ENCODE data around the gene FBN1. TPM values are rescaled to one million over a fixed set of nuclear protein-coding genes. Genes with fewer than 3 reads are reported as not detected.

The FBN1 gene
- total RNA-seq, 1 donor from 2014 or later, result 0.62 TPM

DNA sequence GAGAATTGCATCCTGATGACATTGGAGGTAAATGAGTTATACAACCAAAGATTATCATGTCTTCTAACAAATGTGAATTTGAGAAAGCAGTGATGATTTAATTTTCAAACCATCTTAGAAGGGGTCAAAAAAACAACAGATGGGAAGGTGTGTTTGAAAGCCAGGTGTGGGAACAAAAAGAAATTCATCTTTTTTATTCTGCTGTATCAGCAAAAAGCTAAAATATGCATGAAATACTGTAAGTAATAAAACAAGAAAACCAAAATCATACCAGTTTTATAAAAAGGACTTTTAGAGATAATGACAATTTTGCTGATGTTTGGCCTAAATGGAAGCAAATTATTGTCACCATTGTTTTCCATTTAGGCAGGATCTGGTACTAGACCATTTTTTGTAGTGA lies 145.5 kb downstream of the FBN1 start:
- H3K4me3 Mint-ChIP-seq, result no peak overlapping the region
- no peaks in the 10 kb centered on the region for H3K36me3 Mint-ChIP-seq (ENCODE audit: low read depth)
- no peak overlapping the region for H3K27ac Mint-ChIP-seq
- no peaks in the 10 kb centered on the region for H3K9me3 Mint-ChIP-seq
- TF ChIP-seq, protein P1, sequence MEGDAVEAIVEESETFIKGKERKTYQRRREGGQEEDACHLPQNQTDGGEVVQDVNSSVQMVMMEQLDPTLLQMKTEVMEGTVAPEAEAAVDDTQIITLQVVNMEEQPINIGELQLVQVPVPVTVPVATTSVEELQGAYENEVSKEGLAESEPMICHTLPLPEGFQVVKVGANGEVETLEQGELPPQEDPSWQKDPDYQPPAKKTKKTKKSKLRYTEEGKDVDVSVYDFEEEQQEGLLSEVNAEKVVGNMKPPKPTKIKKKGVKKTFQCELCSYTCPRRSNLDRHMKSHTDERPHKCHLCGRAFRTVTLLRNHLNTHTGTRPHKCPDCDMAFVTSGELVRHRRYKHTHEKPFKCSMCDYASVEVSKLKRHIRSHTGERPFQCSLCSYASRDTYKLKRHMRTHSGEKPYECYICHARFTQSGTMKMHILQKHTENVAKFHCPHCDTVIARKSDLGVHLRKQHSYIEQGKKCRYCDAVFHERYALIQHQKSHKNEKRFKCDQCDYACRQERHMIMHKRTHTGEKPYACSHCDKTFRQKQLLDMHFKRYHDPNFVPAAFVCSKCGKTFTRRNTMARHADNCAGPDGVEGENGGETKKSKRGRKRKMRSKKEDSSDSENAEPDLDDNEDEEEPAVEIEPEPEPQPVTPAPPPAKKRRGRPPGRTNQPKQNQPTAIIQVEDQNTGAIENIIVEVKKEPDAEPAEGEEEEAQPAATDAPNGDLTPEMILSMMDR (IDR thresholded peaks at IDR 0.05), result no peak
- intact Hi-C loops (cut with micrococcal nuclease), result no loop called here
- DNase-seq (no peak), ATAC-seq (ENCODE audit: low read depth) (no peak)
- no peaks in the 10 kb centered on the region for H3K27me3 Mint-ChIP-seq
- no peaks in the 10 kb centered on the region for H3K4me1 Mint-ChIP-seq
- ChIA-PET POLR2A (no interaction called here), CTCF (no interaction called here)

- ChIA-PET CTCF (no interaction called here), POLR2A (no interaction called here)
Measured at GRCh38 chr15:48498828-48499227, 146.7 kb downstream of the FBN1 start.

DNA sequence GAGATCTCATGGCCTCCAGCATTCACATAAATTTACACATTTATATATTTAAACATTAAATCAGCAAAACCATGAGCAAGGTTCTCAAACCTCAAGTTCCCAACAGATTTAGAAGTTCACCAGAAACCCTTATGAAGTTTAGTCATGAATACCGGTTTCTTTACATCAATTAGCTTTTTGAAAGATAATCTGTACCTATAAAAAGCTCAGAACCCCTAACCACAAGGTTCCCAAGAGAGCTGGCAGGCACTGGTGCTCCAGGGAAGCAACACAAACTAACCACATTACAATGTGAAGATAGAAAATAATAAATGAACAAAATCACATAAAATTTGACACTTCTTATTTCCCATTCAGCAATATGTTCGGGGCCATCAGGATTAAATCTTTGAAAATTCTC lies 150.9 kb downstream of the FBN1 start:
- intact Hi-C loops (cut with micrococcal nuclease), result no loop called here
- no peaks in the 10 kb centered on the region for H3K4me1 Mint-ChIP-seq
- DNase-seq (no peak), ATAC-seq (ENCODE audit: low read depth) (no peak)
- no peaks in the 10 kb centered on the region for H3K27me3 Mint-ChIP-seq
- CTCF ChIA-PET, result no interaction called here
- POLR2A ChIA-PET, result no interaction called here
- no peak overlapping the region for H3K4me3 Mint-ChIP-seq
- TF ChIP-seq, protein P1 (IDR thresholded peaks at IDR 0.05), result no peak
- no peaks in the 10 kb centered on the region for H3K36me3 Mint-ChIP-seq (ENCODE audit: low read depth)
- no peaks in the 10 kb centered on the region for H3K9me3 Mint-ChIP-seq
- H3K27ac Mint-ChIP-seq, result no peak overlapping the region

More at GRCh38 chr15:48498828-48499227, 146.7 kb downstream of the FBN1 start:
- TF ChIP-seq, protein P1 (IDR thresholded peaks at IDR 0.05), result no peak
- Mint-ChIP-seq H3K36me3 (ENCODE audit: low read depth) (no peaks in the 10 kb centered on the region), H3K4me3 (no peak overlapping the region), H3K4me1 (no peaks in the 10 kb centered on the region), H3K27me3 (no peaks in the 10 kb centered on the region), H3K9me3 (no peaks in the 10 kb centered on the region), H3K27ac (no peak overlapping the region)
- ATAC-seq (ENCODE audit: low read depth) (no peak), DNase-seq (no peak)
- intact Hi-C loops (cut with micrococcal nuclease), result no loop called here

DNA sequence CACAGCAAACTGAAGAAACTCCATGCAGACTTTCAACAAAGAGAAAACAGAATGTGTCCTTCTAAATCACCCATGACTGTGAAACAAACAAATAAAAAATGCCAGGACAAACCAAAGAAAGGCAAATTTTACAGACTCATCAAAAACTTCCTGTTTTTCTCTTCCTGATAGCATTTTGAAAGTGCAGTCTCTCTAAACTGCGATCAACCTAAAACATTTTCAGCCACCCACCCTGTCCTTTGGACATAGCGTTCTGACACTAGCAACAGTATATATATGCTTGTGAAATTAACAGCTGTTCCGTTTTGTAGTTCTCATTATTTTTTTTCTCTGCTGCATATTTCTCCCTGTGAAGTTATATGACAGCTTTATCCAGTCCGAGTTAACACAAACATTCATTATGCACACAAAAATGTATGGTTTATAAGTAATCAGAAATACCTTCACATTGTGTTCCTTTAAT lies 151.7 kb downstream of the FBN1 start:
- no peak for DNase-seq
- Mint-ChIP-seq H3K4me3 (no peak overlapping the region), H3K27ac (no peak overlapping the region), H3K36me3 (ENCODE audit: low read depth) (no peaks in the 10 kb centered on the region), H3K27me3 (no peaks in the 10 kb centered on the region), H3K9me3 (no peaks in the 10 kb centered on the region), H3K4me1 (no peaks in the 10 kb centered on the region)
- ChIA-PET CTCF (interaction anchor here (1.0 kb wide), 1 partner anchor 14 kb away, joined by 3 read pairs; no protein-coding TSS in a partner anchor), POLR2A (no interaction called here)
- no peak for ATAC-seq (ENCODE audit: low read depth)
- intact Hi-C loops (cut with micrococcal nuclease), result no loop called here
- TF ChIP-seq, protein P1 (IDR thresholded peaks at IDR 0.05), result no peak

DNA sequence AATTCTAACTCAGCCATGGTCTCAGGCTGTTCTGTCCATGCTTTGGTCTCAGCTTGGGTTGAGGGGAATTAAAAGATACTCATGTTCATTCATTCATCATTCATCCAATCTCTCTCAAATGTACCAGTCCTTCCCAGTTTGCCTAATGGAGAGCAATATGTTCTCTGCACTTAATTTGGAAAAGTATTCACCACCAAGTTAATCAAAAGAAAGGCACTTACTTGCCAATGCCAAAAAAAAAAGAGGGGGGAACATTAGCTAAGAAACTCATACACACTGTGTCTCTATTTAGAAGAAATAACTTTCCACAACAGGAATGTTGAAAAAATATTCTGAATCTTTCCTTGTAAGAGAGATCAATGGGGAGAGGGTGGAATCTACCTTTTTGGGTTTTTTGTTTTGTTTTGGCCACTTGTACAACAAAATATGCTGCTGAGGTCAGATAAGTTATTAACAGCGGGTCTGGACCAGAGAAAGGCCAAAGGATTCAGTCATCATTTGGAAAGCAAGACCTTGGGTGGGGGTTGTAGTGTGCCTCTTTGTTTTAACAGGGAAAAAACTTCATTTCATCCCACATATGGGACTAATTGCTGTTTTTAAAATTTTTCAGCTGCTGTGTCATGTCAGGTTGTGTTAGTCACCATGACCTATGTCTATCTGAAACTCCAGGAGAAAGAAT lies 152.3 kb downstream of the FBN1 start:
- Mint-ChIP-seq H3K4me3 (no peak overlapping the region), H3K9me3 (no peaks in the 10 kb centered on the region), H3K36me3 (ENCODE audit: low read depth) (no peaks in the 10 kb centered on the region), H3K27me3 (no peaks in the 10 kb centered on the region), H3K27ac (no peak overlapping the region), H3K4me1 (no peaks in the 10 kb centered on the region)
- intact Hi-C loops (cut with micrococcal nuclease), result no loop called here
- ChIA-PET CTCF (interaction anchor here (0.6 to 1.0 kb wide), 2 partner anchors 13 to 15 kb away, joined by 3 read pairs; no protein-coding TSS in a partner anchor), POLR2A (no interaction called here)
- TF ChIP-seq, protein P1 (IDR thresholded peaks at IDR 0.05), result no peak
- ATAC-seq (ENCODE audit: low read depth), result no peak
- DNase-seq, result no peak
